Gastroesophageal sphincter (tissue), 4 donors: ENCODE results near the gene IRF2. TPM values are rescaled to one million over a fixed set of nuclear protein-coding genes. Genes with fewer than 3 reads are reported as not detected.

Experiments used
- ATAC-seq: fragments of 150-250 bp; one replicate; pipeline ENCODE4 v1.9.1; 2016; ENCODE audit warnings: mild to moderate bottlenecking, moderate library complexity
- H3K27ac ChIP-seq, 4 donors: fragments of 200-600 bp; sonication (generic) in 3 of 4; 1 replicate in 3 of 4; 2 replicates in 1 of 4; pipeline ENCODE4 v1.5.1; 2016 to 2019
- H3K27me3 ChIP-seq: fragments of 200-600 bp; sonication (generic); one replicate; pipeline ENCODE4 v1.5.1; 2019
- H3K36me3 ChIP-seq, 2 donors: fragments of 200-600 bp; sonication (generic); one replicate each; pipeline ENCODE4 v1.5.1; 2019; ENCODE audit warnings: control low read depth in 1 of 2
- H3K4me1 ChIP-seq, 3 donors: fragments of 200-600 bp; sonication (generic); 1 replicate in 2 of 3; 2 replicates in 1 of 3; pipeline ENCODE4 v1.5.1; 2016 to 2019; ENCODE audit warnings: control low read depth in 2 of 3
- H3K4me3 ChIP-seq, 2 donors: fragments of 200-600 bp; sonication (generic); one replicate each; pipeline ENCODE4 v1.5.1; 2019; ENCODE audit warnings: mild to moderate bottlenecking in 1 of 2, moderate library complexity in 1 of 2
- H3K9me3 ChIP-seq, 3 donors: fragments of 200-600 bp; sonication (generic); one replicate each; pipeline ENCODE4 v1.5.1; 2017 to 2019; ENCODE audit warnings: control low read depth in 2 of 3
- EP300 ChIP-seq: sonication (generic); formaldehyde crosslinking; IDR thresholded peaks from one replicate; pipeline ENCODE4 v1.6.1; 2017; ENCODE audit warnings: antibody characterized with exemption, mild to moderate bottlenecking
- POLR2A ChIP-seq, 2 donors: fragments of 450-650 bp; IDR thresholded peaks; one replicate each; pipeline ENCODE4 v1.6.1; 2017; ENCODE audit warnings: antibody characterized with exemption in 2 of 2, mild to moderate bottlenecking in 2 of 2, moderate library complexity in 1 of 2
- POLR2AphosphoS5 ChIP-seq: sonication (generic); formaldehyde crosslinking; IDR thresholded peaks from one replicate; pipeline ENCODE4 v1.6.1; 2017; ENCODE audit warnings: antibody characterized with exemption
- WGBS, 2 donors: methylation state at CpG; one replicate each; pipeline ENCODE4 v1.1.5; 2018; ENCODE audit warnings: low coverage in 1 of 2; 5-methylcytosine and 5-hydroxymethylcytosine counted together
- total RNA-seq, 4 donors: library from RNA; depleted of rRNA; stranded (reverse); fragments of >200 nt; gene quantifications; one replicate each; pipeline ENCODE4 v1.1.0, GENCODE V29; 2016
- TF ChIP-seq, protein P1 (sequence below), 4 experiments: fragments of 200-600 bp in 2 of 4; fragments of 450-650 bp in 2 of 4; sonication (generic) in 1 of 4; IDR thresholded peaks; one replicate each; pipeline ENCODE4 v1.5.1; 2017 to 2019; ENCODE audit warnings: antibody characterized with exemption in 4 of 4, mild to moderate bottlenecking in 2 of 4, moderate library complexity in 2 of 4

IRF2 gene
- total RNA-seq, 4 donors from 2014 or later = 34.1 to 41.7 (median 35.4) TPM

DNA sequence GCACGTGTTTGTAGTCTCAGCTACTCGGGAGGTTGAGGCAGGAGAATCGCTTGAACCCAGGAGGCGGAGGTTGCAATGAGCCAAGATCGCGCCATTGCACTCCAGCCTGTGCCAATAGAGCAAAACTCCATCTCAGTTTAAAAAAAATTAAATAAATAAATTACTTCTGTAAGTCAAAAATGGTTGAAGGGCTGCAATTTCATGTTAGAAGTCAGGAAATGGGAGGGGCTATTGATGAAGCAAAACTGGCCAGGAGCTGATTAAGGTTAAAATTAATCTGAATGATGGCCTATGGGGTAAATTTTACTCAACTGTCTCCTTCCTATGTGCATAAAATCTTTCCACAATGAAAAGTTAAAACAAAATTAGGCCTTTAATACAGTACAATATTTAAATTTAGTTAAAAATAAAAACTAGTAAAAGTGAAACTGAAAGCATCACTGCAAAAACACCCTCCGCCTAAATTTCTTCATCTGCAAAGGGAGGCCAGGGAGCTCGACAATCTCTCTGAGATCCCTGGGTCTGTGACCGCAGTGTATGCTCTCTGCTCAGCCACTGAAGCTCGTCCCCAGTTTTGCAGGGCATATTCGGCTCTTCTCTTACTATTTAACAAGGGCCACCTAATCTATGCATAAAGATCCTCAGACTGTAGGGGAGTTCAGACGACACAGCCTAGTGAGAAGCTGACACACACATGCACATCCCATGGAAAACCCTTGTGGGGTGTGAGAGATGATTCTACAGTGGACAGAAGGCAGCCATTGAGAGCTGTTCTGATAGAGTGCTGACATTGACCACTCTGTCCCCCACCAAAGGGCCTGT lies 57.2 kb downstream of the IRF2 start:
- Histone ChIP-seq H3K4me1 (peaks cover 0 to 57% (median 3%) of the 10 kb centered on the region in 3 donors), H3K27ac (peak overlapping the region in 3 of 4 donors; percentile 45 to 77 (median 62)), H3K27me3 (no peaks in the 10 kb centered on the region), H3K9me3 (no peaks in the 10 kb centered on the region), H3K4me3 (peak overlapping the region in 1 of 2 donors; percentile 37), H3K36me3 (peaks cover 0 to 62% of the 10 kb centered on the region in 2 donors)
- no peak for TF ChIP-seq POLR2A (IDR thresholded peaks at IDR 0.05)
- TF ChIP-seq, protein P1, sequence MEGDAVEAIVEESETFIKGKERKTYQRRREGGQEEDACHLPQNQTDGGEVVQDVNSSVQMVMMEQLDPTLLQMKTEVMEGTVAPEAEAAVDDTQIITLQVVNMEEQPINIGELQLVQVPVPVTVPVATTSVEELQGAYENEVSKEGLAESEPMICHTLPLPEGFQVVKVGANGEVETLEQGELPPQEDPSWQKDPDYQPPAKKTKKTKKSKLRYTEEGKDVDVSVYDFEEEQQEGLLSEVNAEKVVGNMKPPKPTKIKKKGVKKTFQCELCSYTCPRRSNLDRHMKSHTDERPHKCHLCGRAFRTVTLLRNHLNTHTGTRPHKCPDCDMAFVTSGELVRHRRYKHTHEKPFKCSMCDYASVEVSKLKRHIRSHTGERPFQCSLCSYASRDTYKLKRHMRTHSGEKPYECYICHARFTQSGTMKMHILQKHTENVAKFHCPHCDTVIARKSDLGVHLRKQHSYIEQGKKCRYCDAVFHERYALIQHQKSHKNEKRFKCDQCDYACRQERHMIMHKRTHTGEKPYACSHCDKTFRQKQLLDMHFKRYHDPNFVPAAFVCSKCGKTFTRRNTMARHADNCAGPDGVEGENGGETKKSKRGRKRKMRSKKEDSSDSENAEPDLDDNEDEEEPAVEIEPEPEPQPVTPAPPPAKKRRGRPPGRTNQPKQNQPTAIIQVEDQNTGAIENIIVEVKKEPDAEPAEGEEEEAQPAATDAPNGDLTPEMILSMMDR (IDR thresholded peaks at IDR 0.05) = no peak
- TF ChIP-seq EP300 = no peak
- no peak for TF ChIP-seq POLR2AphosphoS5
- ATAC-seq = peak; percentile 37
- 65 to 73% methylated on average over 8 to 11 of the region's 12 CpGs for WGBS, 2 donors

DNA sequence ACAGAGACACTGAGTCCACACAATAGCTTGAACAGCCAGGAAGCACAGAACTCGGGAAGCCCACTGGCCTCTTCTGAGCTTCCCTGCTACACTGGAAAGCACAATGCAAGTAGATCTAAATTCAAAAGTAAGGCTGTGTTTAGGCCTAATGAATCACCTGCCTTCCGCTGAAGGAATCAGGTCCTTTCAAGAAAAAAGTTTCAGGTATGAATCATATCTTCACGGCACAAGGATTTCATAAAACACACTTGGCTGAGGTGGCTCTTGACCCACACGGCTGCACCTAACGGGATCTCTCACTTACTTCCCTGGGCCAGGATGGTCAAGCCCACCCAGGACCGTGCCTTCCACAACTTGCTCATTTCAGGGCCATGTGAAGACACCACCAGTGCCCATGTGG lies 59.3 kb downstream of the IRF2 start:
- ATAC-seq = no peak
- no peak for TF ChIP-seq POLR2AphosphoS5
- TF ChIP-seq, protein P1 (IDR thresholded peaks at IDR 0.05) = no peak
- no peak for TF ChIP-seq POLR2A (IDR thresholded peaks at IDR 0.05)
- TF ChIP-seq EP300 = no peak
- Histone ChIP-seq H3K9me3 (no peaks in the 10 kb centered on the region), H3K27me3 (no peaks in the 10 kb centered on the region), H3K4me3 (no peak overlapping the region), H3K4me1 (peaks cover 0 to 40% (median 3%) of the 10 kb centered on the region in 3 donors), H3K36me3 (peaks cover 0 to 75% of the 10 kb centered on the region in 2 donors), H3K27ac (no peak overlapping the region)
- WGBS, 2 donors = 97 to 100% methylated on average over 2 to 3 of the region's 6 CpGs

DNA sequence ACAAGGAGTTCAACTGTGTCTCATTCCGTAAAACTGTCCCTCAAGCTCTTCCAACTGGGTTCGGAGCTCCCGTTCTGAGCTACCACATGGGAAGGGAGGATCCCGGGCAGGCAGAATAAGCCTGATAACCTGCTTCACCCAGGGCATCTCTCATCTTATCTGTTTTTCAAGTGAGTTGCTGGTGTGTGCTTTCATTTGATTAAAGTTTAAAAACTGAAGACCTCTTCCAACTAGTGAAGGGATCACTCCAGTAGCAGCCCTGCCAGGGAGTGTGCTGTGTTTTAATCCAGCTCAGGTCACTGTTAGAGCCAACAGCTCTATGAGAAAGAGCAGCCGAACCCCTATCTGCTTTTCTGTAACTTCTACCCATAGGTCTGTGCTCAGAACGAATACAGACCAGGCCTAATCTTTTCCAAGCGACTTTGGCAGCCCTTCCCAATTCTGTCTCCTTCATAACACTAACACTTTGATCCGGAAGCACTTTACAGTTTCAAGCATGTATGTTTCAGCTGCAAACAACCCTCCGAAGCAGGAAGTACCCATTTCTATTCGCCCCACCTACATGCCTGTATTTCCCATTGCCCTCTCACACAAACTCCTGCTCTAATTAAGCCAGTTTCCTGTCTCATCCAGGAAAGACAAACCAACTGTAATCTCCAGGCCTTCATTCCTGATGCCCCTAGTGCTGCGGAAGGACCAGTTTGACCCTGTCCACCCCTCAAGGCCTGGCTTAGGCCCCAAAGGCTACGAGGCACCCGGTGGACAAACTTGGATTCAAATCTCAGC lies 60.9 kb downstream of the IRF2 start:
- 53 to 78% methylated on average over 6 to 9 of the region's 13 CpGs for WGBS, 2 donors

DNA sequence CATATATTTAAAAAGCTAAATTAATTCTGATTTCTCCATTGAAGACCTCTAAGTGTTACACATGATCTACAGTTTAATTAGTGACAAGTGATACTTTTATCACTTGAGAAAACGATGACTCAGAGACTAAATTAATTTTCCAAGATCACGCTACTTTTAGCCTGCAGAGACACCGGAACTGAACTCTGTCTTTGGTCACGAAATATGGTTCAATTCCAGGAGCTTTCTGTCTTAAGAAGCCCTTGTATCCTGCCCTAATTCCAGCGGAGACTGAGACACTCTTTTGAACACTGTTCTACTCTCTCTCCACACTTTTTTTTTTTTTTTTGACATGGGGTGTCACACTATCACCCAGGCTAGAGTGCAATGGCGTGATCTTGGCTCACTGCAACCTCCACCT lies 63.6 kb downstream of the IRF2 start:
- Histone ChIP-seq H3K36me3 (peaks cover 0 to 88% of the 10 kb centered on the region in 2 donors), H3K4me3 (no peak overlapping the region), H3K9me3 (no peaks in the 10 kb centered on the region), H3K27me3 (no peaks in the 10 kb centered on the region), H3K4me1 (peaks cover 0 to 59% (median 21%) of the 10 kb centered on the region in 3 donors), H3K27ac (no peak overlapping the region)
- TF ChIP-seq, protein P1 (IDR thresholded peaks at IDR 0.05) = no peak
- TF ChIP-seq EP300 = no peak
- no peak for TF ChIP-seq POLR2A (IDR thresholded peaks at IDR 0.05)
- no peak for TF ChIP-seq POLR2AphosphoS5
- 89 to 97% methylated on average over 5 of the region's 6 CpGs for WGBS, 2 donors
- ATAC-seq = no peak

More for the DNA sequence above, 60.9 kb downstream of the IRF2 start:
- ATAC-seq = no peak
- Histone ChIP-seq H3K27me3 (no peaks in the 10 kb centered on the region), H3K4me1 (peaks cover 0 to 52% (median 7%) of the 10 kb centered on the region in 3 donors), H3K4me3 (no peak overlapping the region), H3K9me3 (no peaks in the 10 kb centered on the region), H3K27ac (peak overlapping the region in 2 of 4 donors; percentile 27 to 43), H3K36me3 (peaks cover 0 to 80% of the 10 kb centered on the region in 2 donors)
- TF ChIP-seq, protein P1 (IDR thresholded peaks at IDR 0.05) = no peak
- TF ChIP-seq EP300 = no peak
- TF ChIP-seq POLR2AphosphoS5 = no peak
- no peak for TF ChIP-seq POLR2A (IDR thresholded peaks at IDR 0.05)
